Pancreas (tissue), 10 donors: ENCODE measurements around the gene PHETA1. TPM values are rescaled to one million over a fixed set of nuclear protein-coding genes. Genes with fewer than 3 reads are reported as not detected.
"Not testable (repeated sequence)": the region's sequence is repeated elsewhere in the genome, so short reads cannot be mapped to it uniquely, and the experiment has no call there.

Experiments used
- ATAC-seq, 4 donors: fragments of 200-7000 bp; cut with Tn5 transposase; one replicate each; pipeline versions ENCODE4 v1.8.0 to v1.9.1; 2020; ENCODE audit warnings: mild to moderate bottlenecking in 4 of 4, moderate library complexity in 4 of 4
- DNase-seq, 6 donors: peaks; one replicate each; pipeline ENCODE4 v3.0.0-alpha.2; 2020
- FAIRE-seq: peaks from 2 replicates; lab custom pipeline; 2012; peaks lifted over from hg19 to GRCh38; lab: Jason Lieb, UNC
- H3K27ac ChIP-seq, 4 donors: fragments of 200-600 bp; sonication (generic); 1 replicate in 3 of 4; 2 replicates in 1 of 4; pipeline versions ENCODE4 v1.5.0 to v1.8.0; 2020
- H3K27me3 ChIP-seq, 4 donors: fragments of 200-600 bp; one replicate each; pipeline ENCODE4 v1.8.0; 2021
- H3K36me3 ChIP-seq, 3 donors: fragments of 200-600 bp; sonication (generic) in 1 of 3; one replicate each; pipeline versions ENCODE4 v1.5.0 to v1.8.0; 2020 to 2021
- H3K4me1 ChIP-seq, 3 donors: fragments of 200-600 bp; one replicate each; pipeline ENCODE4 v1.8.0; 2021
- H3K4me3 ChIP-seq, 4 donors: fragments of 200-600 bp; sonication (generic) in 2 of 4; one replicate each; pipeline versions ENCODE4 v1.5.0 to v1.8.0; 2020 to 2021
- H3K9me3 ChIP-seq, 4 donors: fragments of 200-600 bp; one replicate each; pipeline ENCODE4 v1.8.0; 2021
- CTCF ChIP-seq, 4 donors: fragments of 200-600 bp; sonication (generic) in 3 of 4; IDR thresholded peaks; one replicate each; pipeline versions ENCODE4 v1.5.0 to v1.8.0; 2021; ENCODE audit warnings: antibody characterized with exemption in 4 of 4
- WGBS, 2 donors: extraction: QIAGEN DNeasy Blood & Tissue Kit; methylation state at CpG; one replicate each; pipeline ENCODE4 v1.1.7; 2013; 5-methylcytosine and 5-hydroxymethylcytosine counted together
- intact Hi-C, 3 donors: fragments of 100-400 bp; cut with DNase I; formaldehyde crosslinking; loops; one replicate each; pipeline versions ENCODE4 v1.11.1 to v1.14.2; 2022
- polyA plus RNA-seq, 2 donors: library from polyadenylated mRNA; stranded (reverse); fragments of 200-250 nt; gene quantifications; one replicate each; pipeline ENCODE4 v1.2.3, GENCODE V29; 2013
- total RNA-seq, 6 donors: library from RNA; stranded (reverse); fragmentation: NEBNext Ultra II Directional in 4 of 6; extraction: Animal tissue kit (Norgen Biotek cat#: 25700) in 4 of 6; gene quantifications; one replicate each; pipeline versions ENCODE4 v1.2.1 to v1.2.4, GENCODE V29; 2021 to 2023
- donor health status: healthy with polysubstance abuse.
- donor health status: DM: no; HTN: no; CAD: no; lungs with moderate emphysema.
- donor health status: DM: no; HTN: no; CAD: no.
- donor health status: control.
- donor health status: control.
- donor health status: Bipolar disorder and iron deficiency.
- donor health status: DM: yes; HTN: yes; CAD: no.
- donor health status: DM: no; HTN: no; CAD: no.
- donor health status: DM: no; HTN: no; CAD: no.
- donor health status: DM: yes; HTN: yes; CAD: no.

PHETA1 gene
- total and polyA plus RNA-seq, 8 donors, result 11.2 to 25.3 (median 18.6) TPM

DNA sequence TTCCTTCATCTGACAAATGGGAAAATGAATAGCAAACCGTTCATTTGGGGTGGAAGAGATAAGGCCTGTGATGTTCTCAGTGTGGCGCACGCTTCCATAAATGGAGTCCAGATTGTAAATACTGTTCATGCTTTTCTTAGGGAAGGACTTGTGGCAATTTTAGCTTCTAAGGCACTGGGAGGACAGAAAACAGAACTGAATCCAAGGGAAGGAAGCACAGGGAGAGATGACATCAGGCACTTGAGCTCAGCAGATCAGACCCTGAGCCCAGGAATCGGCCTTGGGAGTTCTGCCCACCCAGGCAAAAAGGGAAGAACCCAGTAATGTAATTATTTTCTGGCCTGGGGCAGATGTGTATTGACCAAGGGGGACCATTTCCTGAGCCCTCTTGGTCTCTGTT lies 29.6 kb upstream of the PHETA1 start:
- 83 to 85% methylated on average over 4 of the region's 4 CpGs for WGBS, 2 donors
- peak overlapping the region in 1 of 4 donors; percentile 39 for H3K27ac ChIP-seq
- no peaks in the 10 kb centered on the region for H3K9me3 ChIP-seq
- intact Hi-C loops, result loop anchor here in 2 of 3 donors (5.0 to 10.0 kb wide), 2 partner anchors 54 to 136 kb away; no protein-coding TSS in a partner anchor
- H3K36me3 ChIP-seq, result no peaks in the 10 kb centered on the region
- FAIRE-seq, result no peak
- DNase-seq, result no peak
- H3K27me3 ChIP-seq, result no peaks in the 10 kb centered on the region
- ATAC-seq, result peak in 1 of 4 donors; percentile 6
- no peak overlapping the region for H3K4me3 ChIP-seq
- peaks cover 0 to 16% (median 0%) of the 10 kb centered on the region in 3 donors for H3K4me1 ChIP-seq
- TF ChIP-seq CTCF (IDR thresholded peaks at IDR 0.05), result no peak

DNA sequence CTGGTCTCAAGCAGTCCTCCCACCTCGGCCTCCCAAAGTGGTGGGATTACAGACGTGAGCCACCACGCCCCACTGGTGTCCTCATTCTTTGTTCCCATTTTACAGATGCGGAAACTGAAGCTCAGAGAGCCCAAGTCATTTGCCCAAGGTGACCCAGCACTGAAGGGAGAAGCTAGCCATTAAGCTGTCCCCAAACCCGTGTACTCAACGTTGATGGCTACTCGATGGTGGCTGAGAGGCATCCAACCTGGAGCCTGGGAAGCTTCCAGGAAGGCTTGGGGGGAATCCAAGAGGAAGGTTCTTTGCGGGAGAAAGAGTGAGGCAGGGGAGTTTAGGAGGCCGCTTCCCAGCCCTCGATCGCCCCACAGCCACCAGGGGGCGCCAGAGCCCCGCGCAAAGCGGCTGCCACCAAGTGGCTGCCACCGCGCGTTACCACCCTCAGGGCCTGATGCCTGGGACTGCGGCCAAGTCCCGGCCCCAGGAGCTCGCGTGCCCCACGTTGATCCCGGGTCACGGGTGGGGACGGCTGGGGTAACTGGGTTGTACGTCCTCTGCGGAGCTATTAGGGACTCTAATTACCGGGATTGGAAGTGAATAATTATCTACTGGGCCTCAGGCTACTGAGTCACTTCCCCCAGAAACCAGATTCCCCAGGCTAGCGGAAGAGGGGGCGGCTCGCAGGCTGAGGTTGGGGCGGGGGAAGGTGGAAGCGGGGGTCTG lies 28.0 kb upstream of the PHETA1 start:
- intact Hi-C loops, result loop anchor here in 2 of 3 donors (5.0 to 10.0 kb wide), 2 partner anchors 55 to 138 kb away; no protein-coding TSS in a partner anchor
- Histone ChIP-seq H3K27ac (peak overlapping the region in 1 of 4 donors; percentile 1), H3K36me3 (no peaks in the 10 kb centered on the region), H3K9me3 (no peaks in the 10 kb centered on the region), H3K4me3 (peak overlapping the region in 1 of 4 donors; percentile 18), H3K4me1 (peaks cover 0 to 3% (median 0%) of the 10 kb centered on the region in 3 donors), H3K27me3 (no peaks in the 10 kb centered on the region)
- DNase-seq (peak; percentile 75 to 99 (median 90)), FAIRE-seq (no peak), ATAC-seq (peak; percentile 95 to 97 (median 95))
- 7 to 8% methylated on average over 34 of the region's 34 CpGs for WGBS, 2 donors
- TF ChIP-seq CTCF (IDR thresholded peaks at IDR 0.05), result peak; percentile 97 to 99 (median 99)

- not testable (repeated sequence) for ATAC-seq, FAIRE-seq, H3K27me3 ChIP-seq, DNase-seq, H3K9me3 ChIP-seq, H3K36me3 ChIP-seq, H3K4me1 ChIP-seq, H3K4me3 ChIP-seq, H3K27ac ChIP-seq
- intact Hi-C loops, result loop anchor here in 2 of 3 donors (5.0 to 10.0 kb wide), 2 partner anchors 56 to 139 kb away; no protein-coding TSS in a partner anchor
- 71 to 81% methylated on average over 7 of the region's 7 CpGs for WGBS, 2 donors
These were observed 27.4 kb upstream of the PHETA1 start for GRCh38 chr12:111396271-111396670.

DNA sequence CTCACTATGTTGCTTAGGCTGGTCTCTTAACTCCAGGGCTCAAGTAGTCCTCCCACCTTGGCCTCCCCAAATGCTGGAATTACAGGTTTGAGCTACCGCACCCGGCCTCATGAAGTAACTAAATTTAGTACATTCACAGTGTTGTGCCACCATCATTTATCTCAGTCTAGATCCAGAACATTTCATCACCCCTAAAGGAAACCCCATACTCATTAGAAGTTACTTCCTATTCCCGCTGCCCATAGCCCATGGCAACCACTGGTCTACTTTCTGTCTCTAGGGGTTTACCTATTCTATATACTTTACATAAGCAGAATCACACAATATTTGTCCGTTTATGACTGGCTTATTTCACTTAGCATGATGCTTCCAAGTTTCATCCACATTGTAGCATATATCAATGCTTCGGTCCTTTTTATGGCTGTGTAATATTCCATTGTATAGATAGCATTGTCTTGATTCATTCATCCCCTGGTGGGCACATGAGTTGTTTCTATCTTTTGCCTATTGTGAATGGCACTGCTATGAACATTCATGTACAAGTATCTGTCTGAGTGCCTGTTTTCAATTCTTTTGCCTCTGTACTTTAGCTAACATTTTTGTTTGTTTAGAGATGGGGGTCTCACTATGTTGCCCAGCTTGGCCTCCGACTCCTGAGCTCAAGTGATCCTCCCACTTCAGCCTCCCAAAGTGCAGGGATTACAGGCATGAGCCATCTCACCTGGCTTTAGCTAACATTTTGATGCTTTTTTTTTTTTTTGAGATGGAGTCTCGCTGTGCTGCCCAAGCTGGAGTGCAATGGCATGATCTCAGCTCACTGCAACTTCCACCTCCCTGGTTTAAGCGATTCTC lies 26.7 kb upstream of the PHETA1 start:
- 83 to 89% methylated on average over 8 of the region's 8 CpGs for WGBS, 2 donors
- intact Hi-C loops, result loop anchor here in 2 of 3 donors (5.0 to 10.0 kb wide), 2 partner anchors 57 to 139 kb away; no protein-coding TSS in a partner anchor
- no peak overlapping the region for H3K4me3 ChIP-seq

More for the DNA sequence above, 26.7 kb upstream of the PHETA1 start:
- H3K36me3 ChIP-seq, result no peaks in the 10 kb centered on the region
- FAIRE-seq, result no peak
- H3K27ac ChIP-seq, result no peak overlapping the region
- no peak for DNase-seq
- H3K9me3 ChIP-seq, result no peaks in the 10 kb centered on the region
- H3K4me1 ChIP-seq, result peaks cover 0 to 3% (median 0%) of the 10 kb centered on the region in 3 donors
- no peak for TF ChIP-seq CTCF (IDR thresholded peaks at IDR 0.05)
- no peaks in the 10 kb centered on the region for H3K27me3 ChIP-seq
- no peak for ATAC-seq
